Activated CD8-positive, alpha-beta memory T cell treated with anti-CD3 and anti-CD28 coated beads for 24 hours (primary cell): Measurements from ENCODE around the gene HGFAC.
"Not testable (repeated sequence)": the region's sequence is repeated elsewhere in the genome, so short reads cannot be mapped to it uniquely, and the experiment has no call there.

Experiments used
- DNase-seq: peaks from one replicate; pipeline ENCODE4 v3.0.0-alpha.2; 2020

Gene HGFAC

DNA sequence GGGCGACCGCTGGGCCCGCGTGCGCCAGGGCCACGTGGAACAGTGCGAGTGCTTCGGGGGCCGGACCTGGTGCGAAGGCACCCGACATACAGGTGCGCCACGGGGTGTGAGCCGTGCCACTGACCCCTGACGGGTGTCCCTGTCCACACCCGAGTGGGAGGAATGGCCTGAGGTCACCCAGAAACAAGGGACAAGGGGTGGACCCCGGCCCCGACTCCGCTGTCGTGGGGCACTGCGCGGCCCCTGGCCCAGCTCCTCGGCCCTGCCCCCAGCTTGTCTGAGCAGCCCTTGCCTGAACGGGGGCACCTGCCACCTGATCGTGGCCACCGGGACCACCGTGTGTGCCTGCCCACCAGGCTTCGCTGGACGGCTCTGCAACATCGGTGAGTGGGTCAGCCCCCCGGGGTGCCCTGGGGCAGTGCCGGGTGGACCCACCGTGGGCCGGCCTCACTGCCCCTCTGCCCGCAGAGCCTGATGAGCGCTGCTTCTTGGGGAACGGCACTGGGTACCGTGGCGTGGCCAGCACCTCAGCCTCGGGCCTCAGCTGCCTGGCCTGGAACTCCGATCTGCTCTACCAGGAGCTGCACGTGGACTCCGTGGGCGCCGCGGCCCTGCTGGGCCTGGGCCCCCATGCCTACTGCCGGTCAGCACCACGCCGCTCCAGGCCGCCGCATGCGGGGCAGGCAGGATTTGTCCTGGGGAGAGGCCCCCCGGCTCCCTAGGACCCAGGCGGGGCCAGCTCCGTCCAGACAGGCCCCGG, 2.8 kb downstream of the HGFAC start:
- no peak for DNase-seq

- DNase-seq, result no peak
Measured at GRCh38 chr4:3445111-3445820, 3.5 kb downstream of the HGFAC start.

DNA sequence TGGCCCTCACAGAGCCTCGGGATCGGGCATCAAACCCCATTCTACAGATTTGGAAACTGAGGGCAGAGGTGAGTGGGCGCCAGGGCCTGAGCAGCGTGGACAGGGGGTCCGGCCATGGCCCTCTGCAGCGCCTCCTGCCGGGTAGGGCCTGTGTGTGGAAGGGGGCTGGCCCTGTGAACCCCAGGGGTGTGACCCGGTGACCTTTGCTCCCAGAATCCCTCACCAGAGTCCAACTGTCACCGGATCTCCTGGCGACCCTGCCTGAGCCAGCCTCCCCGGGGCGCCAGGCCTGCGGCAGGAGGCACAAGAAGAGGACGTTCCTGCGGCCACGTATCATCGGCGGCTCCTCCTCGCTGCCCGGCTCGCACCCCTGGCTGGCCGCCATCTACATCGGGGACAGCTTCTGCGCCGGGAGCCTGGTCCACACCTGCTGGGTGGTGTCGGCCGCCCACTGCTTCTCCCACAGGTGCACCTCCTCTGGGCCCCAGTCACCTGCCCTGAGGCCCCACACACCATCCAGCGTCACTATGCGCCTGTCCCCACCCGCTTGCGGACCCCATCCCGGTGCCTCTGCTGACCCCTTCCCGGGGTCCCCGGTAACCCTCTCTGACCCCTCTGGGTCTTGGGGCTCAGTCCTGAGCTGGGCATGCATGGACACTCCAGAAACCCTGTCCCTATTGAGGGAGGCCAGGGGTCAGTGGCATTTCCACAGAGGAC, 4.2 kb downstream of the HGFAC start:
- DNase-seq, result no peak

DNA sequence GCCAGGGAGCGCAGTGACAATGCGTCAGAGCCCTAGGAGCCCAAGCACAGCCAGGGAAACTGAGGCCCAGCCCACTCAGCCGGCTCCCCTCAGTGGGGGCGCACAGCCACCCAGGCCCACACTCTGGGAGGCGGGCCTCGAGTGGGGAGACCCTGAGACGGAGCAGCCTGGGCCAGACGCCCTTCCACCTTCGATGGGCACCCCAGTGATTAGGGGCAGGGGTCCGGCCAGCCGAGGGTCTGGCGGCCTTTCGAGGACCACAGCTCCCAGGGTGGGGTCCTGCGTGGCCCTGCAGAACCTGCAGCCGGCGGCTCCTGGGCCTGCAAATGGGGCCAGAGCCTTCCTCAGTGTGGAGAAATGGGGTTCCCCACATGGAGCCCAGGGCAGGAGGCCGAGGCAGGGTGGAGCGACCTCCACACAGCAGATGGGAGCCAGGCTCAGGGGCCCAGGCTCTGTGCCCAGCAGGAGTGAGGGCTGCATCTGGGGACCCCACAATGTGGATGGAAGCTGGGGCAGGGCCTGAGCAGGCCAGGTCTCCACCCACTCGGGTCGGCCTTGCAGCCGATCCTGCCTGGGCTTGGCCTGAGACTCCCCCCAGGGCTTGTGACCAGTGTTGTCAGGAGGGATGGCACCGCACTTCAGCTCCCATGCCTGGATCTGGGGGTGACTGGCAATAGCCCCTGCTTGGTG, 5.0 kb downstream of the HGFAC start:
- no peak for DNase-seq

DNA sequence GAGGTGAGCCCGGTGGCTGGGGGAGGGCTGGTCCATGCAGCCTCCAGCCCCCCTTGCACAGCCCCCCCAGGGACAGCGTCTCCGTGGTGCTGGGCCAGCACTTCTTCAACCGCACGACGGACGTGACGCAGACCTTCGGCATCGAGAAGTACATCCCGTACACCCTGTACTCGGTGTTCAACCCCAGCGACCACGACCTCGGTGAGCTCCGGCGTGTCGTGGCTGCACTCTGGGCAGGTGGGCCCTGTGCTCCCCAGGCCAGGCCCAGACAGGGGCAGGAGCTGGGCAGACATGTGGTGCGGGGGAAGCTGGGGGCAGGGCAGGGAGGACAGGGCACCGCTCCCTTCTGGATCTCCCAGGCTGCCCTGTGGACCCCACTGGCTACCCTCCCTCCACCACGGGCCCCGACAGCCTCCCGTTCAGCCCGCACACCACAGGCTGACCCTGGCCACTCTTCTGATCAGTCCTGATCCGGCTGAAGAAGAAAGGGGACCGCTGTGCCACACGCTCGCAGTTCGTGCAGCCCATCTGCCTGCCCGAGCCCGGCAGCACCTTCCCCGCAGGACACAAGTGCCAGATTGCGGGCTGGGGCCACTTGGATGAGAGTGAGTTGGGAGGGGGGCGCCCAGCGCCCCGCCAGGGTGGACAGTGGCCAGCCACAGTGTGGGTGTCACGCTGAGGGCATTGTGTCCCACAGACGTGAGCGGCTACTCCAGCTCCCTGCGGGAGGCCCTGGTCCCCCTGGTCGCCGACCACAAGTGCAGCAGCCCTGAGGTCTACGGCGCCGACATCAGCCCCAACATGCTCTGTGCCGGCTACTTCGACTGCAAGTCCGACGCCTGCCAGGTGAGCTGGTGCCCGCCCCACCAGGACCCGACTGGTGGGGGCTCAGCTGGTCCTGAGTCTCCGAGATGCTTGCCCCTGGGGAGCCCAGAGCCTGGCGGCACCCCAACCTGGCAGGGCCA, 5.9 kb downstream of the HGFAC start:
- no peak for DNase-seq

- no peak for DNase-seq
Measured at GRCh38 chr4:3449047-3449573, 7.3 kb downstream of the HGFAC start.

DNA sequence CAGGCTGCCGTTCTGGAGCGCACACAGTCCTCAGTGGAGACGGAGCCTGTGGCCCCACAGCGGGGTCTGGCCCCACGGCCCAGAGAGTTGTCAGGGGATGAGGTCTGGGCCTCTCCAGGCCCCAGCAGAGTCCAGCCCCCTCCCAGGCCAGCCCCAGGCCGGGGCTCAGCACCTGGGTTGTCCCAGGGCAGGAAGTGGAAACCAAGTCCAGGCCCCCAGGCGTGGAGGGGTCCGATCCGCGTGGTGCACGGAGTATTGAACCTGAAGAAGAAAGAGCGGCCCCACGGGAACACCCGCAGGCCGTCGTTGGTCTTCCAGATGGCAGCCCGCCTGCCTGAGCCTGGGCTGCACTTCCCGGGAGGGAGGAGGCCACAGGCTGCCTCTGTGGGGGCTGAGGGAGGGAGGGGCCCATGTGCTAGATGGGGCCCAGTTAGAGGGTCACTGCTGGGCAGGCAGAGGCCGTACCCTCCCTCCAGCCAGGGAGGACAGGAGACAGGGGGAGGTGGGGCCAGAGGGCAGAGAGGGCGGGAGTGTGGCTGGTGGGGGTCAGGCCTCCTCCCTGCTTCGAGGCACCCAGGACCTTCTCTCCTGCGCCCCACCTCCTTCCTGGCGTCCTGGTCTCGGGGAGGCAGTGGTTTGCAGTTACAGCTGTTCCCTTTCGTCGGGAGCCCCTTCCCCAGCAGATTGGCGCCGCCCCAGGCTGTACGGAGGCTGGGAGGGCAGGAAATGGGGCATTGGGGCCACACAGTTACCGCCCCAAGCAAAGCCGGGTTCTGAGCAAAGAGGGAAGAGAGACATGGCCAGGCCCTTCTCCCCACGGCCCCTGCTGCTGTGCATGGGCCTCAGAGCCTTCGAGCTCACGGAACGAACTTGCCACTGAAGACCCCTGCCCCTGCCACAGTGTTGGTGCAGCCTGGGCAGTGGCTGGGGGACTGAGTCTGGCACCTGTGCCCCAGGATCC, 8.1 kb downstream of the HGFAC start:
- DNase-seq, result no peak

DNA sequence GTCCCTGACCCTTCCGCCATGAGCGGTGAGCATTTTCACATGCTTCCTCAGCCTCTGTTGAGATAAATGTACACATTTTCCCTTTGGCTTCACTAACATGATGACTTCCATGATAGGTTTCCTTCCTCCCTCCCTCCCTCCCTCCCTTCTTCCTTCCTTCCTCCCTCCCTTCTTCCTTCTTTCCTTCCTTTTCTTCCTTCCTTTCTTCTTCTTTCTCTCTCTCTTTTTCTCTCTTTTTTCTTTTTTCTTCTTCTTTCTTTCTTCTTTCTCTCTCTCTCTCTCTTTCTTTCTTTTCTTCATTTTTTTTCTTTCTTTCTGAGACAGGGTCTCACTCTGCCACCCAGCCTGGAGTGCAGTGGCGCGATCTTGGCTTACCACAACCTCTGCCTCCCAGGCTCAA, 8.9 kb downstream of the HGFAC start:
- no peak for DNase-seq

DNA sequence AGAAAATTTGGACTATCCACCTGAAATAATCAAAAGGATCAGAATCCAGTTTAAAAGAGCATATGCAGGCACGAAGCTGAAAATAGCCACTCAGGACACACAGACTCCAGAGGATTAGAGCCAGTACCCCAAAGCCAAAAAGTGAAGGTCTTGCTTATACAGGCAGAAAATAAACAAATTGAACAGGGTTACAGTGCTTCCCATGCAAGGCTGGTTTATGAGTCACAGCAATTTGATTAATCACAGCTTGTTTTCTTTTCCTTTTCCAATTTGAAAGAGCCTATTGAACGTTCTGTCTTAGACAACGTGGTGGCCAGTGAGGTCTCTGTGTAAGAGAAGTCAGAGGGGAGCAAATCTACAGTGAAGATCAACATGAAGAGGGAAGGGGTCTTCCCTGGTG, 10.2 kb downstream of the HGFAC start:
- no peak for DNase-seq

DNA sequence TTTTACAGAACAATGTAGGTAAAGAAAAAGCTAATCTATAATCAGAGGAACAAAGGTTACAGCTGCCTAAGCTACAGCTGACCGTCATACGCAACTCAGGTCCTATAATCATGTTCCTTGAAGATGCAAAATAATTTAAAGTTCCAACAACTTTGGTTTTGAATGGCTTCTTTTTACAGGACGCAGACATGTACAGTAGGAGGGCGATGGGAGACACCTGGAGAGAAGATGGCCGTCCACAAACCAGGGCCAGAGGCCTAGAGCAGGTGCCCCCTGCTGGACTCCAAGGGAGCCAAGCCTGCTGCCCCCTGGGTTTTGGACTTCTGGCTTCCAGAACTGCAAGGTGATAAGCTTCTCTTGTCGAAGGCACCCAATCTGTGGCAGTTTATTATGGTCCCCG, 10.6 kb downstream of the HGFAC start:
- DNase-seq, result no peak

GRCh38 chr4:3455596-3455995, 13.8 kb downstream of the HGFAC start:
- DNase-seq, result not testable (repeated sequence)

- DNase-seq, result no peak
Measured at GRCh38 chr4:3458371-3458770, 16.6 kb downstream of the HGFAC start.

DNA sequence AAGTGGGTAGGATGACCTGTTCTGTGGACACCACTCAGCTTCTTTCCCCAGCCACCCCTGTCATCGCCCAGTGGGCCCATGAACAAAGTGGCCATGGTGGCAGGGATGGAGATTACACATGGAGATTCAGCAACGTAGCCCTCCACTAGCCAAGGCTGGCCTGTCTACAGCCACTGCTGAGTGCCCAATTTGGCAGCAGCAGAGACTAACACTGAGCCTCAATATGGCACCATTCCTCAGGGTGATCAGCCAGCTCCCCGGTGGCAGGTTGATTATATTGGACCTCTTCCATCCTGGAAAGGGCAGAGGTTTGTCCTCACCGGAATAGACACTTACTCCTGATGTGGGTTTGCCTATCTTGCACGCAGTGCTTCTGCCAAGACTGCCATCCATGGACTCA, 17.4 kb downstream of the HGFAC start:
- DNase-seq, result not testable (repeated sequence)

DNA sequence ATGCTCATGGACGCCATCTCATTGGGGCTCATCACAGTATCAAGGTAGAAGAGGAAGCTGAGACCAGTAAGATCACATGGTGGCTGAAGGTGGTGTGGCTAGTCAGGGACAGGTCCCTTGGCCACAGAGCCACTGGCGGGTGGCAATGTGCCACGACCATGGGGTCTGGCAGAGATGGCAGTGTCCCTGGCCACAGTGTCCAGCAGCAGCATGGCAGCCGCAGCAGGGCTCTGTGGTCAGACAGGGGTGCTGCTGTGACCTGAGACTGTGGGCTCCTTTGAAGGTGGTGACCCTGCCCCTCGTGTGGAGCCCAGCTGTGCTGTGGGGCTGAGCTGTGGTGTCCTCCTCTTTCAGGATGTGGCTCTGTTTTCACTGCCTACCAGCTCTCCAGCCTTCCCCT, 19.2 kb downstream of the HGFAC start:
- no peak for DNase-seq

DNA sequence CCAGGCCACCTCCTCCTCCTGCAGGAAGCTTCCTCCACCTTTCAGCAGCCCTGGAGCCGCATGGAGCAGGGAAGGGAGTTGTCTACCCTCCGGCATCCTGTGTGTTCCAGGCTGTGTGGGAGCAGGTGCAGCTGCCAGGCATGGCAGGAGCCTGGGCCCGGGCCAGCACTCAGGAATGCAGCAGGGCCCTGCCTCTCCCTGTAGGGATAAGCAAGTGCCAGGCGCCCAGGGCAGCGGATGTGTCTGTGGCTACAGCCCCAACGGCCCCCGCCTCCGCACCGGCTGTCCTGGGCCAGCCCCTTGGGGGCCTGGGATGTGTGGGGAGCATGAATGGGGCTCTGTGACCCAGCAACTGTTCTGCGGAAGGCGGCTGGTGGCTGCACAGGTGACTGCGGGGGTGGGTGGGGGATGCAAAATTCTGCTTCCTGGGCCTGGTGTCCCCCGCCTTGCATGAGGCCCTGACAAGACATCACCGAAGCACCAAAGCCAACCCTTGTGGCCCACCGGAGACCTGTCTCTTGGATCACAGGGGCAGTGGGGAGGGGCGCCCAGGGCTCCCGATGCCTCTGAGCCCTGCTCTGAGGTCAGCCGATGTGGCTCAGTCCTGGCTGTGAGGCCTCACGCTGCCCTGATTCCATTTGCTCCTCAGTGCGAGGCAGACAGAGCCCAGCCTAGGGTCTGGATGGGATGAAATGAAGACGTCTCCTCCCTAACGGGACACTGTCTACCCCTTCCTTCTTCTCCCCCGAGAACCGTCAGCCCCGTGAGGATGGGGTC, 19.9 kb downstream of the HGFAC start:
- no peak for DNase-seq

GRCh38 chr4:3462321-3462789, 20.6 kb downstream of the HGFAC start:
- no peak for DNase-seq

GRCh38 chr4:3462790-3463415, 21.1 kb downstream of the HGFAC start, which contains the start of gene DOK7:
Gene DOK7, plus strand, starts transcription at chr4:3463306. Its CDS starts 70 bp downstream, at chr4:3463376.
- DNase-seq, result no peak

DNA sequence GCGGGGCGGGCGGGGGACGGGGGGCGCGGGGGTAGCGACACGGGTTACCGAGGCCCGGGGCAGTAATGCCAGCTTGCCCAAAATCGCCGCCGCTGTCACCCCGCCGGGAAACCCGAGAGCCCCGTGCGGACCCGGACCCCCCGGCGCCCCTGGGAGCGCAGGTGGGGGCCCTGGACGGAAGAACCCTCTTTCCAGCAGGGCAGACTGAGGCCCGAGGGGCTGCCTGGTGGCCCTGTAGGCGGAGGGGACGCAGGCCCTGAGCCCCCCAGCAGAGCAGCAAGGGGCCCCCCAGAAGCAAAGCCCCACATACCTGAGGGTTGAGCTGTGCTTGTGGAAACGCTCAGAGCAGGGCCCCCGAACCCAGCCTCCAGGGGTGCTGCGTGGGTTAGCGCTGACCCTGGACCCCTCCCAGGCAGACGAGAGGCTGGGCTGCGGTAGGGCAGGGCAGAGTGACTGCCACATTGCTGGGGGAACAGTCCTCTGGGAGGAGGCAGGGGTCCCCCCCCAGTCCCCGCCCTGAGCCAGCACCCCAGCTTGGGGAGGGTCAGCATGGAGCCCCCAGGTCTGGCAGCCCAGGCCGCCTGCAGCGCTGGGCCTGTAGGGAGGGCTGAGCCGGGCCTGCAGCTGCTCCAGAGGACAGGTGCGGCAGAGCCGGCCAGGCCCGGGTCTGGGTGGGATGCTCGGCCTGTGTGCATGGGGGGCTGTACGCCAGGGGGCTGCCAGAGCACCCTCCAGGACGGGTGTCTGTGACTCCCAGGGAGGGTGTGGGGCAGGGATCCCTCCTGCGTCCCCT, 22.0 kb downstream of the HGFAC start:
- DNase-seq, result no peak
